ENCODE data around the gene MYL7. TPM values are rescaled to one million over a fixed set of nuclear protein-coding genes. Genes with fewer than 3 reads are reported as not detected.

The MYL7 gene
- total and polyA plus RNA-seq, 2 of the 4 experiments (the other 2 are of a cell fraction) = 0.24 TPM; not detected in 1

- no peak overlapping the region for H4K5ac ChIP-seq (ENCODE audit: low read depth, low read length)
- H2AK5ac ChIP-seq (ENCODE audit: low read depth, low read length) = no peak overlapping the region
- H3K4me3 ChIP-seq (ENCODE audit: insufficient read depth, low read depth, low read length) = no peak overlapping the region
- H2BK20ac ChIP-seq (ENCODE audit: low read depth, low read length) = no peak overlapping the region
- no peak overlapping the region for H3K23ac ChIP-seq (ENCODE audit: low read depth, low read length)
- H3K9me1 ChIP-seq (ENCODE audit: insufficient read depth, low read length) = peaks cover 10% of the 10 kb centered on the region; the same call in 1 of the 2 replicates
- H2BK5ac ChIP-seq (ENCODE audit: low read depth, low read length, poor library complexity, severe bottlenecking) = no peak overlapping the region
- H3K18ac ChIP-seq (ENCODE audit: low read depth, low read length) = no peak overlapping the region
- no peaks in the 10 kb centered on the region for H4K20me1 ChIP-seq (ENCODE audit: insufficient read depth, low read length)
- H4K8ac ChIP-seq (ENCODE audit: low read depth in 2 of 2, low read length in 2 of 2) = no peak overlapping the region
- no TSS peak for BruUV-seq (replicated peaks)
- no peak overlapping the region for H3K4me2 ChIP-seq (ENCODE audit: low read depth, low read length)
- no peak overlapping the region for H3K9ac ChIP-seq (ENCODE audit: low read depth, low read length)
- no peaks in the 10 kb centered on the region for H3K79me1 ChIP-seq (ENCODE audit: low read depth in 1 of 2, low read length in 2 of 2)
- no peaks in the 10 kb centered on the region for H3K9me3 ChIP-seq (ENCODE audit: control insufficient read depth, insufficient read depth, low read length)
- CTCF ChIA-PET = no interaction called here
- no peak overlapping the region for H2AK9ac ChIP-seq (replicated peaks; ENCODE audit: low read depth, low read length, poor library complexity)
- no peak overlapping the region for H3K4ac ChIP-seq (ENCODE audit: low read depth, low read length)
- no peak overlapping the region for H3K27ac ChIP-seq (ENCODE audit: insufficient read depth, low read length)
- intact Hi-C loops (cut with micrococcal nuclease) (no loop called here), dilution Hi-C loops (cut with HindIII; ENCODE audit: low sequenced_read_pairs, unreplicated experiment) (no loop called here), in situ Hi-C loops (cut with MboI; ENCODE audit: low sequenced_read_pairs) (no loop called here)
- no peak overlapping the region for H2AFZ ChIP-seq (replicated peaks; ENCODE audit: low read length, poor library complexity)
- H3K4me1 ChIP-seq (ENCODE audit: control insufficient read depth, insufficient read depth, low read length) = peaks cover 8% of the 10 kb centered on the region
- H2BK15ac ChIP-seq (ENCODE audit: low read depth, low read length) = no peak overlapping the region
- 89% methylated on average over 3 of the region's 10 CpGs; no CpG with 5 or more reads in 1 of the 2 experiments for WGBS, 2 experiments (ENCODE audit: extremely low coverage in 2 of 2, insufficient read length in 1 of 2)
- no peak overlapping the region for H4K91ac ChIP-seq (ENCODE audit: insufficient read depth, low read depth, low read length)
- no peak for TF ChIP-seq ELK1 (IDR thresholded peaks at IDR 0.05; ENCODE audit: borderline replicate concordance, low read depth, low read length)
- TF ChIP-seq RCOR1 (IDR thresholded peaks at IDR 0.05; ENCODE audit: insufficient replicate concordance, low read length) = no peak
- no peak for TF ChIP-seq CHD1 (IDR thresholded peaks at IDR 0.05; ENCODE audit: low read depth, low read length)
- H3K56ac ChIP-seq (ENCODE audit: extremely low read depth, insufficient read depth, low read length) = no peak overlapping the region
- POLR2A ChIA-PET (ENCODE audit: unreplicated experiment) = no interaction called here
- peaks cover 6% of the 10 kb centered on the region; the same call in 1 of the 2 replicates for H3K27me3 ChIP-seq (ENCODE audit: control insufficient read depth, insufficient read depth, low read length)
- H2BK120ac ChIP-seq (ENCODE audit: low read depth, low read length) = no peak overlapping the region
- ATAC-seq (ENCODE audit: low read depth) (no peak), DNase-seq (no peak)
- H3K14ac ChIP-seq (replicated peaks; ENCODE audit: low read depth, low read length) = no peak overlapping the region
- H3K36me3 ChIP-seq (ENCODE audit: control insufficient read depth, insufficient read depth, low read length) = no peaks in the 10 kb centered on the region
Measured at GRCh38 chr7:44158096-44158872, 17.2 kb upstream of the MYL7 start.
